Body of pancreas (tissue), 4 donors: ENCODE results near the gene PWP1. TPM values are rescaled to one million over a fixed set of nuclear protein-coding genes. Genes with fewer than 3 reads are reported as not detected.

Experiments
- ATAC-seq: fragments of 150-250 bp; one replicate; pipeline ENCODE4 v1.9.1; 2016
- DNase-seq, 4 donors: peaks; one replicate each; pipeline ENCODE4 v3.0.0-alpha.2; 2019
- H3K27ac ChIP-seq, 4 donors: fragments of 200-600 bp; sonication (generic); 1 replicate in 3 of 4; 2 replicates in 1 of 4; pipeline versions ENCODE4 v1.5.1 to v1.6.1; 2016 to 2019; ENCODE audit warnings: mild to moderate bottlenecking in 1 of 4, mixed read lengths in 1 of 4, moderate library complexity in 1 of 4
- H3K27me3 ChIP-seq, 2 donors: fragments of 200-600 bp; sonication (generic); one replicate each; pipeline ENCODE4 v1.6.0; 2016; ENCODE audit warnings: mild to moderate bottlenecking in 1 of 2
- H3K36me3 ChIP-seq, 2 donors: fragments of 200-600 bp; sonication (generic); replicated peaks in 1 of 2; 2 replicates each; pipeline ENCODE4 v1.5.1; 2016; ENCODE audit warnings: low read depth in 2 of 2; ENCODE audit not compliant: insufficient read depth in 1 of 2
- H3K4me1 ChIP-seq: fragments of 200-600 bp; sonication (generic); one replicate; pipeline ENCODE4 v1.6.0; 2016
- H3K4me3 ChIP-seq, 2 donors: fragments of 200-600 bp; sonication (generic); 1 replicate in 1 of 2; 2 replicates in 1 of 2; pipeline ENCODE4 v1.5.1; 2016 to 2019
- H3K9me3 ChIP-seq, 3 donors: fragments of 200-600 bp; sonication (generic); 1 replicate in 2 of 3; 2 replicates in 1 of 3; pipeline ENCODE4 v1.5.1; 2016
- POLR2A ChIP-seq, 3 donors: fragments of 450-650 bp; IDR thresholded peaks; one replicate each; pipeline ENCODE4 v1.6.1; 2016; ENCODE audit warnings: antibody characterized with exemption in 3 of 3, mild to moderate bottlenecking in 2 of 3
- WGBS, 2 donors: methylation state at CpG; one replicate each; pipeline ENCODE4 v1.1.5; 2017; 5-methylcytosine and 5-hydroxymethylcytosine counted together
- intact Hi-C: fragments of 100-400 bp; cut with DNase I; formaldehyde crosslinking; loops from one replicate; pipeline ENCODE4 v1.15.1; 2023
- total RNA-seq, 2 donors: library from RNA; depleted of rRNA; stranded (reverse); fragments of >200 nt; gene quantifications; one replicate each; pipeline ENCODE4 v1.1.0, GENCODE V29; 2016
- TF ChIP-seq, protein P1 (sequence below), 7 experiments: fragments of 450-650 bp in 4 of 7; fragments of 200-600 bp in 3 of 7; sonication (generic) in 3 of 7; IDR thresholded peaks; one replicate each; pipeline ENCODE4 v1.5.1; 2016 to 2019; ENCODE audit warnings: antibody characterized with exemption in 7 of 7

PWP1 gene
- total RNA-seq, 2 donors from 2014 or later = 48.8 to 97.9 TPM

DNA sequence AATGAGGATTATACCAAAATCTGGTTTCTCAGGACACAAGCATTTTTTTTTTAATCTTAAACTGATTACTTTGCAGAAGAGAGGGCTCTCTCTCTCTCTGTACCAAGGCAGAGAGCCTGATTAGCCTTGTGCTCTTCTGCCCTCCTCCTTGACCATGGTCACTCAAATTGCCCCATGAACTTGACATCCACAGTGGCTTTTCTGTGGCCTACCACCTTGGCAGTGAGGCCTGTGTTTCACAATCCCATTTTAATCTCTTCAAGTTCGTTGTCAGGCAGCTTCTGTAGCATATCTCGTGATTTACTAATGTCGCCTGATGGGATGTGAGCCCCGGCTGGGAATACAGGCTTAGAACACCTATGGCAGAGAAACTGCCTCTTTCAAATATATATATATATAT lies 30.7 kb upstream of the PWP1 start:
- Histone ChIP-seq H3K27ac (no peak overlapping the region), H3K9me3 (no peaks in the 10 kb centered on the region), H3K27me3 (no peaks in the 10 kb centered on the region), H3K4me3 (no peak overlapping the region), H3K36me3 (no peaks in the 10 kb centered on the region), H3K4me1 (no peaks in the 10 kb centered on the region)
- WGBS, 2 donors = 76 to 77% methylated on average over 4 of the region's 4 CpGs
- intact Hi-C loops = no loop called here
- DNase-seq (no peak), ATAC-seq (no peak)
- TF ChIP-seq, protein P1, sequence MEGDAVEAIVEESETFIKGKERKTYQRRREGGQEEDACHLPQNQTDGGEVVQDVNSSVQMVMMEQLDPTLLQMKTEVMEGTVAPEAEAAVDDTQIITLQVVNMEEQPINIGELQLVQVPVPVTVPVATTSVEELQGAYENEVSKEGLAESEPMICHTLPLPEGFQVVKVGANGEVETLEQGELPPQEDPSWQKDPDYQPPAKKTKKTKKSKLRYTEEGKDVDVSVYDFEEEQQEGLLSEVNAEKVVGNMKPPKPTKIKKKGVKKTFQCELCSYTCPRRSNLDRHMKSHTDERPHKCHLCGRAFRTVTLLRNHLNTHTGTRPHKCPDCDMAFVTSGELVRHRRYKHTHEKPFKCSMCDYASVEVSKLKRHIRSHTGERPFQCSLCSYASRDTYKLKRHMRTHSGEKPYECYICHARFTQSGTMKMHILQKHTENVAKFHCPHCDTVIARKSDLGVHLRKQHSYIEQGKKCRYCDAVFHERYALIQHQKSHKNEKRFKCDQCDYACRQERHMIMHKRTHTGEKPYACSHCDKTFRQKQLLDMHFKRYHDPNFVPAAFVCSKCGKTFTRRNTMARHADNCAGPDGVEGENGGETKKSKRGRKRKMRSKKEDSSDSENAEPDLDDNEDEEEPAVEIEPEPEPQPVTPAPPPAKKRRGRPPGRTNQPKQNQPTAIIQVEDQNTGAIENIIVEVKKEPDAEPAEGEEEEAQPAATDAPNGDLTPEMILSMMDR (IDR thresholded peaks at IDR 0.05) = no peak
- TF ChIP-seq POLR2A (IDR thresholded peaks at IDR 0.05) = no peak

GRCh38 chr12:107655281-107656065 lies 30.1 kb upstream of the PWP1 start:
- 78 to 83% methylated on average over 9 of the region's 9 CpGs for WGBS, 2 donors
- TF ChIP-seq, protein P1 (IDR thresholded peaks at IDR 0.05) = no peak
- no peak for TF ChIP-seq POLR2A (IDR thresholded peaks at IDR 0.05)
- no peak for ATAC-seq

DNA sequence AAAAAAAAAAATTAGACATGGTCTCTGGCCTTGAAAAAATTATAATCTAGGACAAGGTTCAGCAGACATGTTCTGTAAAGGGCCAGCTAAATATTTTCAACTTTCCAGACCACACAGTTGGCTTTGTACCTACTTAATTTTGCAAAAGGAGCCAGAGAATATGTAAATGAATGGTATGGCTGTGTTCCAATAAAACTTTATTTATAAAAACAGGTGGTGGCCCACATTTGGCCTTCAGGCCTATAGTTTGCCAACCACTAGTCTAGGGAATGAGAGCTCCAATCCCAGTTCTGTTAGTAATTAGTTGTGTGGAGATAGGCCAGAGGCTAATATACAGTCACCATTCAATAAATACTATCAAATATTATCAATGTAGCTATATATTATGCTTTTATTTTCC lies 29.3 kb upstream of the PWP1 start:
- no peaks in the 10 kb centered on the region for H3K9me3 ChIP-seq
- intact Hi-C loops = no loop called here
- ATAC-seq (no peak), DNase-seq (no peak)
- TF ChIP-seq, protein P1 (IDR thresholded peaks at IDR 0.05) = no peak
- TF ChIP-seq POLR2A (IDR thresholded peaks at IDR 0.05) = no peak
- H3K4me1 ChIP-seq = no peaks in the 10 kb centered on the region
- H3K36me3 ChIP-seq = no peaks in the 10 kb centered on the region
- H3K4me3 ChIP-seq = no peak overlapping the region
- no peak overlapping the region for H3K27ac ChIP-seq
- no peaks in the 10 kb centered on the region for H3K27me3 ChIP-seq

More at GRCh38 chr12:107655281-107656065, 30.1 kb upstream of the PWP1 start:
- Histone ChIP-seq H3K4me3 (no peak overlapping the region), H3K27me3 (no peaks in the 10 kb centered on the region), H3K9me3 (no peaks in the 10 kb centered on the region), H3K27ac (no peak overlapping the region), H3K4me1 (no peaks in the 10 kb centered on the region), H3K36me3 (no peaks in the 10 kb centered on the region)
- DNase-seq = no peak
- intact Hi-C loops = no loop called here

- Histone ChIP-seq H3K27ac (no peak overlapping the region), H3K4me1 (no peaks in the 10 kb centered on the region), H3K4me3 (no peak overlapping the region), H3K27me3 (no peaks in the 10 kb centered on the region), H3K36me3 (no peaks in the 10 kb centered on the region), H3K9me3 (no peaks in the 10 kb centered on the region)
- intact Hi-C loops = no loop called here
- ATAC-seq (no peak), DNase-seq (no peak)
- WGBS, 2 donors = 89 to 96% methylated on average over 4 of the region's 4 CpGs
- TF ChIP-seq POLR2A (IDR thresholded peaks at IDR 0.05) = no peak
- TF ChIP-seq, protein P1 (IDR thresholded peaks at IDR 0.05) = no peak
These were observed 28.5 kb upstream of the PWP1 start for GRCh38 chr12:107657133-107657532.

DNA sequence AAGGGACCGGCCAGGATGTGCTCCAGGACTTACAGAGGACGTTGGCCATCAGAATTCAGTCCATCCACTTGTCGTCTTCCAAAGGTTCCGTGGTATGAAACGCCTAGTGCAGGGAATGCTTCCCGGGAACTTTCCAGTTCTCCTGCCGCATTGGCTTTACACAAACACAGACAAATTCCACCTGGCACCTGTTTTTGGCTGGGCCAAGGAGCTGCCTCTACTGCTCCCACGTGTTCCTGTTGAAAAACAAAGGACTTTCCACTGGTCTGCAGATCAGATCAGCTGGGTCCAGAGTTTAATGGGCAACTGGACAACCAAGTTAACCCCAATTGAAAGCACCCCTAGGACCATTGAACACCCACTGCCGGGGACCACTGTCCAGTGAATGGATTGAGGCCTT lies 28.0 kb upstream of the PWP1 start:
- DNase-seq (no peak), ATAC-seq (no peak)
- intact Hi-C loops = no loop called here
- 75 to 77% methylated on average over 9 of the region's 9 CpGs for WGBS, 2 donors
- TF ChIP-seq, protein P1 (IDR thresholded peaks at IDR 0.05) = no peak
- TF ChIP-seq POLR2A (IDR thresholded peaks at IDR 0.05) = no peak
- Histone ChIP-seq H3K4me1 (no peaks in the 10 kb centered on the region), H3K27me3 (no peaks in the 10 kb centered on the region), H3K4me3 (no peak overlapping the region), H3K36me3 (no peaks in the 10 kb centered on the region), H3K27ac (no peak overlapping the region), H3K9me3 (no peaks in the 10 kb centered on the region)
